Right lobe of liver (tissue), 4 donors: ENCODE measurements around the gene TMEM17.

Source experiments
- CTCF ChIP-seq, 4 donors: fragments of 200-600 bp in 3 of 4; fragments of 450-650 bp in 1 of 4; IDR thresholded peaks; one replicate each; pipeline versions ENCODE4 v1.5.1 to v1.8.0; 2016 to 2022; ENCODE audit warnings: antibody characterized with exemption in 4 of 4, mild to moderate bottlenecking in 2 of 4
- POLR2A ChIP-seq: fragments of 450-650 bp; IDR thresholded peaks from one replicate; pipeline ENCODE4 v1.6.1; 2017; ENCODE audit warnings: antibody characterized with exemption, mild to moderate bottlenecking
- donor health status: DM: no; HTN: no; CAD: no.
- donor health status: DM: no; HTN: no; CAD: no.
- donor health status: DM: no; HTN: yes; CAD: no.

- TF ChIP-seq CTCF (IDR thresholded peaks at IDR 0.05) (no peak), POLR2A (peak; percentile 86)
Measured at GRCh38 chr2:62505750-62506420, at the start of gene TMEM17.
